CD4-positive, alpha-beta T cell treated with Interleukin-15 for 4 hours (primary cell): ENCODE measurements around the gene MAD1L1.

Experiments
- DNase-seq: peaks from one replicate; pipeline ENCODE4 v3.0.0-alpha.2; 2020; ENCODE audit warnings: low spot score

Gene MAD1L1

DNA sequence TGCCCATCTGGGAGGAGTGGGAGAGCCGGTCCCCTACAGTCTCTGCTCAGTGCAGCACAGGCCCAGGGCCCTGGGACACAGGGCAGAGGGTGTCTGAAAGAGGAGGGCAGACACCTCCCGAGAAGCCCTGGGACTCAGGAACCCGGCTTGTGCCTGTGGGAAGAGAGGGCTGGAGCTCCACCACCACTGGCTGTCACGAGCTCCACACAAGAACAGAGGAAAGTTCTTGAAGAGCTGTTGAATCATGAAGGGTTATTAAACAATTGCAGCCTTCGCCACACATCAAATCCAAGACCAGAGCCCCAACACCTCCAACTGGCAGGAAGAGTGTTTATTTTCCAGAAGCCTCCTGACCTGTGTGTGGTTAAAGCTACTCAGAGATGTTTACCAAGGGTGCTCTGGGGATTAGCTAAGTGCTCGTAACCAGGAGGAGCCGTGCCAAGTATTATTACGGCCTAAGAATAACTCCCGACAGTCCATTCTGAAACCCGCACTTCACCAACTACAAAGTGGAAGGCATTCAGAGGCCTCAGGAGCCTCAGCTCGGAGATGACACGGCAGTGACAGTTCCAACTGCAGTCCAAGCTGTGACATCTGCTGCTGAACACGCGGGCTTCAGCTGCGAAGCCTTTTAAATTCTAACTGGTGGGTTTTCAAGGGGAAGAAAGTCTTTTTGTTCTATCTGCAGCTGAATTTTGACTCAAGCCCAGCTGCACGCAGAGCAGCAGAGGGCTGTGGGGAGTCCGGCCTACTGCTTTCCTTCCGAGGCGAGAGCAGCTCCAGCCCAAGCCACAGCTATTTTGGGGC, 75.1 kb downstream of the MAD1L1 start:
- no peak for DNase-seq

- DNase-seq: no peak
These were observed 75.8 kb downstream of the MAD1L1 start for GRCh38 chr7:2156756-2157472.

DNA sequence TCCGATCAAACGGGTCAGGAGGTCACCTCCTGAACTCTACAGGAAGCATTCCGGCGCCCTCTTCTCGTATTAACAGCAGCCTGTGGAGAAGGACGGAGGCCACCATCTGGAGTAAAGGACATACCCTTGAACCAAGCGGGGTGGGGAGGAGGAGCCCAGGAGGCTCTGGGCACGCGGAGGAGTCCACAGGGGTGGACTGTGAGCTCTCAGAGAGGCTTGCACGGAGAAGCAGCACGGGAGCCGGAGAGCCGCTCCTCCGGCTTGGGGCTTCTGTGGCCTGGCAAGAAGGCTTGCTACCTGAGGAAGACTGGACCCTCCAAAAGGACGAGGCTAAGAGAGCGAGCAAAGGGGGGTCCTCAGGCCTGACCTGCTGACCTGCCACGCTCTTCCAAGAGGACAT, 77.9 kb downstream of the MAD1L1 start:
- DNase-seq: no peak

- DNase-seq: no peak
These were observed 78.6 kb downstream of the MAD1L1 start for GRCh38 chr7:2154121-2154520.

- no peak for DNase-seq
These were observed 80.1 kb downstream of the MAD1L1 start for GRCh38 chr7:2152646-2153045.

DNA sequence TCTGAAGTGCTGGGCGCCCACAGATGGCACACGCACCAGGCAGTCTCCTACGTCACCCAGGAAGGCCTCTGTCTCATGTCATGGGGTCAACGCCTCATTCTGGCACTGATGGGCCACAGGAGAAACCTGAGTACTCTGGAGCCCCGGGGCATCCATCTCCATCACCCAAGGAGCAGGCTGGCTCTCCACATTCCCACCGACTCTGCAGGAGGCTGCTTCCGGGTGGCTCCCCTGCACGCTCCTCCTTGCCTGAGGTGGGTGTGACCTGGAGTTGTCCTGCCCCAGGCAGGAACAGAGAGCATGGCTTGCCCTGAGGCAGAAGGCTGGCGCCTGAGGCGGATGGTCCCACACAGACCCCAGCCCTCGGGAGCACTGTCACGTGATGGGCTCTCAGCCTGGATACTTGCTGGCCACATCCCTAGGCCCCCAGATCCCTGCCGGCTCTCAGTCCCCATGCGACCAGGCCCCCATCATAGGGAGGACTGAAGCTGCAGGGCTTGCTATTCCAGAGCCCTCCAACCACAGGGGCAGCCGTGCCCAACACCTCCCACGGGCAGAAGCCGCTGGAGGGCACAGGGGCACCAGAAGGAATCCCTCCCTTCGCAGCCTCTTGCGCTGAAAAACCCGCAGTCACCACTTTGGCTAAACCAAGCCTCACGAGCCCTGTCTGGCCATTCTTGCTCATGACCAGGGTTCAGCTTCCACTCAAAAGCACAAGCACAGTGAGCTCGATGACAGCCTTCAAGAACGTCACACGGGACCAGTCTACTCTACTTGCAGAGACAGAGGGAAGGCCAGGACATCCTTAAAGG, 80.7 kb downstream of the MAD1L1 start:
- no peak for DNase-seq

GRCh38 chr7:2151237-2151636, 81.5 kb downstream of the MAD1L1 start:
- DNase-seq: no peak

- DNase-seq: no peak
These were observed 82.3 kb downstream of the MAD1L1 start for GRCh38 chr7:2150445-2150815.

DNA sequence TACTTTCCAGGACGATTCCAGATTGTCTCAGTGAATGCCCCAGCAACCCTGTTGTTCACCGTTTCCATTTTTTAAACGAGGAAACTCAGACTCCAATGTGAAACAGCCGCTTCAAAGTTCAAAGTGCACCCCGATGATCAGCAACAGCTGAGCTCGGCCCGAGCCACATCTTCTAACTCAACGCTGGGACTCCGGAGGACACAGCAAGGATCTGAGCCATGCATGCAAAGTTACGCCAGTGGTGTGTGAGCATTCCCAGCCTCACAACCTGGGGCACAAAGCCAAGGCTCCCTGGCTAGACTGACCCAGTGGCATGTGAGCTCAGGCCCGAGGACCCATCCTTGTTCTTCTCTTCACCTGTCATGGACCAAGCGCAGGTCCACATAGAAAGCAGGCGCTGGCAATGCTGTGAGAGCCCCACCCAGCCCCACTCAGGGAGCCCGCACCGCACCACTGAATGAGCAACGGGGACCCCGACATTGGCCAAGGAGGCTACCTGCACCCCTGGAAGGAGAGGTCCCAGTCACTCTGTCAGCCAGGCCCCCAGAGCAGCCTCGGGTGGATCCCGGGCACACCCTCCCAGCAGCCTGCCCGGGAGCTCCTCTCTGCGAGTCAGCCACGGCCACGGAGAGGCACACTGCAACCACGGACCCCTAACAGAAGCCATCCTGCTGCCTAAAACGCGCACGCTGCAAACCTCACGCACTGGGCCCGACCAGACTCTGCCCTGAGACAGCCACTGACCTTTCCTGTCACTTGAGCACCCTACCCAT, 82.9 kb downstream of the MAD1L1 start:
- no peak for DNase-seq

GRCh38 chr7:2148814-2149213, 83.9 kb downstream of the MAD1L1 start:
- DNase-seq: no peak

GRCh38 chr7:2148189-2148588, 84.6 kb downstream of the MAD1L1 start:
- DNase-seq: no peak

GRCh38 chr7:2146676-2147472, 85.9 kb downstream of the MAD1L1 start:
- DNase-seq: no peak

DNA sequence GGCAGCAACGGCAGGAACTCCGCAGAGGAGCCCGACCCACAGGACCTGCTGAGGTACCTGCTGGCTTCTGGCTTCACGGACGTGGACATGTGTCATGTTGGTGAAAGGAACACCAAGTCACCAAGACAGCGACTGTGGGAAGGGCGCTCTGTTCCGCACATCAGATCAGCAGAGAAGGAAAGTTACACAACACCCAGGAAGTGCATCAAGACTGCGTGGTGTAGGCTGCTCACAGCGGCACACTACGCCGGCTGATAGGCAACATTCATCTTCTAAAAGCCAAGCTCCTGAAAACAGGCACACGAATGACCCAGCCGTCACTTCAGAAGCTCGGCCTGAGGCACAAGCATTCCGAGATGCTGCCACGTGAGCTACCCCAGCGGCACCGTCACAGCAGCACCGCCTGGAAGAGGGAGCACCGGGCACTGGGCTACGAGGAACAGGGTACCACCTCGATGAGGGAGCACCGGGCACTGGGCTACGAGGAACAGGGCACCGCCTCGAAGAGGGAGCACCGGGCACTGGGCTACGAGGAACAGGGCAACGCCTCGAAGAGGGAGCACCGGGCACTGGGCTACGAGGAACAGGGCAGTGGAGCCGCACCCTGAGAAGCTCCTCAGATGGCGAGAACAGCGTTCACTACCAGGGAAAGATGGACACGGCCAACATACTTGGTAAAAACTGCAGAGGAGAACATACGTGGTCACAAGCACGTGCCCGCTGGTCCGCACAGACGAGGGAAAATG, 86.7 kb downstream of the MAD1L1 start:
- DNase-seq: no peak

- DNase-seq: no peak
These were observed 87.8 kb downstream of the MAD1L1 start for GRCh38 chr7:2144926-2145325.

DNA sequence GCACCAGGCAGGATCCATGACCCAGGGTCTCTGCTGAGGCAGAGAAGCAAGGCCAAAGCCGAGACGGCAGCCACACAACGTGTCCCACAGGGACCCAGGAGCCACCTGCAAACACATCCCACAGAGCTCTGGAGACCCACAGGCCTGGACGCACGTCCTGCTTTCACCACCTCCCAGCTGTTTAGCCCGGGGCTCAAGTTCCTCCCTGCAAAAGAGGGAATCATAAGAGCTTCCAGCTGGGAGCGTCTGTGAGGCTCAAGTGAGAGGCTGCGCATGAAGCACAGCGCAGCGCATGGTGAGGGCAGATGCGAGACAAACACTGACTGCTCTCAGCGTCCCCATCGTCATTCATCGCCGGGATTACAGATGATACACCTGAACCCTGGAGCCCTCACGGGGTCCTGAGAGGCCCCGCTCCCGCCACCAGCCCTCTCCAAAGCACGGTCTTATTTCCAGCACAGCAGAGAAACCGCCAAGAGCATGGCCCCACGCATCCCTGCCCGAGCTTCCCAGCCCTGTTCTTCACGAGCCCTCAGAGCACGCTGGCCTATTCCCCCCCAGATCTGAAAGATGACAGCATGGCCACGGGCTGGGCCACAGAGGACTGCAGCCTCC, 88.7 kb downstream of the MAD1L1 start:
- DNase-seq: no peak

- no peak for DNase-seq
These were observed 89.3 kb downstream of the MAD1L1 start for GRCh38 chr7:2143450-2143849.

GRCh38 chr7:2142386-2142785, 90.4 kb downstream of the MAD1L1 start:
- no peak for DNase-seq

DNA sequence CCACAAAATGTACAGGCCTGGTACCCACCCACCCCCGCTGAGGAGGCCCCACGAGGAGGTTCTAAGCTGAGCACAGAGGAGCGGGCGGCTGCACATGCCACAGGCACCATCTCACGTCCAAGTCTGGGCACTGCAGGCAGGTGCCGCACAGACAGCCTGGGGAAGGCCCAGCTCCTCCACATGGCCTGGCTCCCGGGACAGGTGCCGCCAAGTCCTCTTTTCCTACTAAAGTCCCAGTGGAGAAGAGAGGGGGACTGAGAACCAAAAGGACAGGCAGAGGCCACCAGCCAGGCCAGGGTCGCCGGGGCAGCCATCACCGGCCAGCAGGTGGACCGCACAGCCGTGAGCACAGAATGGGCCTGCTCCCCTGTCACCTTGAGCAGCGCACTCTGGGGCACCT, 91.1 kb downstream of the MAD1L1 start:
- DNase-seq: no peak

DNA sequence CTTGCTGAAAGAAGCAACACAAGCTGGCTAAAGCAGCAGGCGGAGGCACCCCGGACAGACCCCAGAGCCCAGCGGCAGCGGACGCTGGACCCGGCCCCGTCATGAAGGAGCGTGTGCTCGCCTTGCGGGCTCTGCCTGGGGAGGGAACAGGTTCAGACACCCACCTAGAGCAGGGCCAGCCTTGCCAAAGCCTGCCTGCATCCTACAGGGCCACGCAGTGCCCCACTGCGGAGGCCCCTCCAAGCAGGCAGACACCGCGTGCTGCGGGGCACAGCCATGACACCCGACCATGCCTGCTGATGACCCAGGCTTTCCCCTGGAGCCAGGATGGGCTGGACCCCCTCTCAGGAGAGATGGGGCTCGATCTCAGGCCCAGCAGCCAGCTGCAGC, 91.7 kb downstream of the MAD1L1 start:
- no peak for DNase-seq
